Epidermal melanocyte (primary cell): ENCODE data around the gene CFAP77.

ENCODE experiments used
- DNase-seq: peaks from one replicate; pipeline ENCODE4 v3.0.0; 2011; ENCODE audit warnings: low spot score; ENCODE audit not compliant: insufficient read length

Gene CFAP77

GRCh38 chr9:132451276-132451675 is 41.3 kb downstream of the CFAP77 start:
- no peak for DNase-seq

GRCh38 chr9:132456241-132456640 is 46.2 kb downstream of the CFAP77 start:
- no peak for DNase-seq

GRCh38 chr9:132457504-132458236 is 47.7 kb downstream of the CFAP77 start:
- no peak for DNase-seq

GRCh38 chr9:132458432-132458831 is 48.4 kb downstream of the CFAP77 start:
- DNase-seq = no peak

- no peak for DNase-seq
Measured at GRCh38 chr9:132459661-132460060, 49.6 kb downstream of the CFAP77 start.

- no peak for DNase-seq
Measured at GRCh38 chr9:132460240-132460639, 50.2 kb downstream of the CFAP77 start.

- no peak for DNase-seq
Measured at GRCh38 chr9:132461281-132461896, 51.4 kb downstream of the CFAP77 start.

- DNase-seq = no peak
Measured at GRCh38 chr9:132461971-132462370, 52.0 kb downstream of the CFAP77 start.

- DNase-seq = no peak
Measured at GRCh38 chr9:132464547-132464946, 54.5 kb downstream of the CFAP77 start.

GRCh38 chr9:132465131-132465635 is 55.2 kb downstream of the CFAP77 start:
- DNase-seq = no peak

GRCh38 chr9:132472199-132472598 is 62.2 kb downstream of the CFAP77 start:
- DNase-seq = no peak

- no peak for DNase-seq
Measured at GRCh38 chr9:132472599-132472998, 62.6 kb downstream of the CFAP77 start.

- DNase-seq = no peak
Measured at GRCh38 chr9:132474253-132474652, 64.2 kb downstream of the CFAP77 start.

- no peak for DNase-seq
Measured at GRCh38 chr9:132478353-132479050, 68.5 kb downstream of the CFAP77 start.

GRCh38 chr9:132479733-132480132 is 69.7 kb downstream of the CFAP77 start:
- no peak for DNase-seq

- no peak for DNase-seq
Measured at GRCh38 chr9:132481053-132481849, 71.2 kb downstream of the CFAP77 start.

GRCh38 chr9:132482196-132482813 is 72.3 kb downstream of the CFAP77 start:
- DNase-seq = no peak

- DNase-seq = no peak
Measured at GRCh38 chr9:132485393-132485792, 75.4 kb downstream of the CFAP77 start.

- DNase-seq = no peak
Measured at GRCh38 chr9:132486706-132487350, 76.8 kb downstream of the CFAP77 start.

GRCh38 chr9:132487351-132487791 is 77.4 kb downstream of the CFAP77 start:
- DNase-seq = no peak
